Mucosa of stomach (tissue), 1 donor: Measurements from ENCODE around the gene CCNJL.
"Not testable (repeated sequence)": the region's sequence is repeated elsewhere in the genome, so short reads cannot be mapped to it uniquely, and the experiment has no call there.

ENCODE experiments used
- H3K27me3 ChIP-seq: one replicate; pipeline ENCODE4 v1.7.0; 2013; ENCODE audit warnings: mild to moderate bottlenecking, low read length; ENCODE audit not compliant: control insufficient read depth, insufficient read depth
- H3K36me3 ChIP-seq: one replicate; pipeline ENCODE4 v1.7.0; 2013; ENCODE audit warnings: low read length; ENCODE audit not compliant: control insufficient read depth, insufficient read depth
- H3K4me1 ChIP-seq: one replicate; pipeline ENCODE4 v1.7.0; 2013; ENCODE audit warnings: mild to moderate bottlenecking, low read length; ENCODE audit not compliant: control insufficient read depth, insufficient read depth
- H3K4me3 ChIP-seq: one replicate; pipeline ENCODE4 v1.7.0; 2013; ENCODE audit warnings: low read length
- H3K9ac ChIP-seq: one replicate; pipeline ENCODE4 v1.7.0; 2013; ENCODE audit warnings: mild to moderate bottlenecking, low read length, moderate library complexity
- H3K9me3 ChIP-seq: one replicate; pipeline ENCODE4 v1.7.0; 2013; ENCODE audit warnings: mild to moderate bottlenecking, low read length, moderate library complexity; ENCODE audit not compliant: control insufficient read depth
- donor health status: Pancreatic carcinoma.

Gene CCNJL

GRCh38 chr5:160349935-160350303, 37.6 kb upstream of the CCNJL start:
- Histone ChIP-seq H3K36me3 (no peaks in the 10 kb centered on the region), H3K9ac (no peak overlapping the region), H3K4me3 (no peak overlapping the region), H3K27me3 (no peaks in the 10 kb centered on the region), H3K9me3 (no peaks in the 10 kb centered on the region), H3K4me1 (no peaks in the 10 kb centered on the region)

GRCh38 chr5:160349249-160349934, 37.0 kb upstream of the CCNJL start:
- Histone ChIP-seq H3K4me3 (no peak overlapping the region), H3K36me3 (no peaks in the 10 kb centered on the region), H3K9me3 (no peaks in the 10 kb centered on the region), H3K27me3 (no peaks in the 10 kb centered on the region), H3K9ac (no peak overlapping the region), H3K4me1 (no peaks in the 10 kb centered on the region)

GRCh38 chr5:160348080-160348479, 35.7 kb upstream of the CCNJL start:
- H3K4me3 ChIP-seq, result no peak overlapping the region
- H3K9me3 ChIP-seq, result no peaks in the 10 kb centered on the region
- no peaks in the 10 kb centered on the region for H3K27me3 ChIP-seq
- H3K36me3 ChIP-seq, result no peaks in the 10 kb centered on the region
- H3K4me1 ChIP-seq, result no peaks in the 10 kb centered on the region
- no peak overlapping the region for H3K9ac ChIP-seq

GRCh38 chr5:160347448-160347847, 35.1 kb upstream of the CCNJL start:
- Histone ChIP-seq H3K4me1 (no peaks in the 10 kb centered on the region), H3K36me3 (no peaks in the 10 kb centered on the region), H3K27me3 (no peaks in the 10 kb centered on the region), H3K9me3 (no peaks in the 10 kb centered on the region), H3K4me3 (no peak overlapping the region), H3K9ac (no peak overlapping the region)

GRCh38 chr5:160342413-160342941, 30.1 kb upstream of the CCNJL start:
- Histone ChIP-seq H3K4me3 (no peak overlapping the region), H3K4me1 (no peaks in the 10 kb centered on the region), H3K9me3 (no peaks in the 10 kb centered on the region), H3K36me3 (no peaks in the 10 kb centered on the region), H3K9ac (no peak overlapping the region), H3K27me3 (no peaks in the 10 kb centered on the region)

GRCh38 chr5:160341309-160341870, 29.0 kb upstream of the CCNJL start:
- Histone ChIP-seq H3K9ac (no peak overlapping the region), H3K36me3 (no peaks in the 10 kb centered on the region), H3K27me3 (no peaks in the 10 kb centered on the region), H3K4me1 (no peaks in the 10 kb centered on the region), H3K4me3 (no peak overlapping the region), H3K9me3 (no peaks in the 10 kb centered on the region)

- H3K27me3 ChIP-seq, H3K4me1 ChIP-seq, H3K9me3 ChIP-seq, H3K4me3 ChIP-seq, H3K9ac ChIP-seq, H3K36me3 ChIP-seq: not testable (repeated sequence)
Observed at GRCh38 chr5:160340513-160340912, 28.1 kb upstream of the CCNJL start.

GRCh38 chr5:160339406-160340130, 27.2 kb upstream of the CCNJL start:
- Histone ChIP-seq H3K4me1 (no peaks in the 10 kb centered on the region), H3K9ac (no peak overlapping the region), H3K36me3 (no peaks in the 10 kb centered on the region), H3K9me3 (no peaks in the 10 kb centered on the region), H3K27me3 (no peaks in the 10 kb centered on the region), H3K4me3 (no peak overlapping the region)

GRCh38 chr5:160334716-160335115, 22.4 kb upstream of the CCNJL start:
- H3K9me3 ChIP-seq, H3K4me1 ChIP-seq, H3K4me3 ChIP-seq, H3K27me3 ChIP-seq, H3K9ac ChIP-seq, H3K36me3 ChIP-seq: not testable (repeated sequence)

- no peaks in the 10 kb centered on the region for H3K36me3 ChIP-seq
- H3K9me3 ChIP-seq, result no peaks in the 10 kb centered on the region
- no peaks in the 10 kb centered on the region for H3K4me1 ChIP-seq
- no peak overlapping the region for H3K9ac ChIP-seq
- H3K27me3 ChIP-seq, result no peaks in the 10 kb centered on the region
- no peak overlapping the region for H3K4me3 ChIP-seq
Observed at GRCh38 chr5:160333721-160334120, 21.4 kb upstream of the CCNJL start.

- Histone ChIP-seq H3K4me1 (peaks cover 7% of the 10 kb centered on the region), H3K36me3 (no peaks in the 10 kb centered on the region), H3K27me3 (no peaks in the 10 kb centered on the region), H3K9me3 (no peaks in the 10 kb centered on the region), H3K4me3 (no peak overlapping the region), H3K9ac (no peak overlapping the region)
Observed at GRCh38 chr5:160330212-160330611, 17.8 kb upstream of the CCNJL start.

- Histone ChIP-seq H3K36me3 (no peaks in the 10 kb centered on the region), H3K27me3 (no peaks in the 10 kb centered on the region), H3K9ac (no peak overlapping the region), H3K4me1 (peaks cover 7% of the 10 kb centered on the region), H3K9me3 (no peaks in the 10 kb centered on the region), H3K4me3 (no peak overlapping the region)
Observed at GRCh38 chr5:160327818-160328217, 15.5 kb upstream of the CCNJL start.
